IMR-90 (cell line): ENCODE measurements around the gene ATF7IP2. TPM values are rescaled to one million over a fixed set of nuclear protein-coding genes. Genes with fewer than 3 reads are reported as not detected.

ENCODE experiments used
- ATAC-seq: fragments of 200-7000 bp; cut with Tn5 transposase; 2 replicates; pipeline ENCODE4 v1.9.1; 2020; ENCODE audit warnings: low read depth, mild to moderate bottlenecking, moderate library complexity
- BruUV-seq: library from RNA; stranded (reverse); fragments of 400-500 nt; replicated peaks from 2 replicates; lab custom pipeline; 2021; lab: Mats Ljungman, UMichigan
- CTCF ChIA-PET: fragments of 300-600 bp; formaldehyde crosslinking; extraction: SDS; loops from one replicate; lab custom pipeline; 2021; ENCODE audit warnings: antibody characterized with exemption; lab: Yijun Ruan, JAX
- POLR2A ChIA-PET: fragments of 300-600 bp; sonication (Branson Sonifier 250); formaldehyde crosslinking; loops from one replicate; lab custom pipeline; 2022; ENCODE audit warnings: antibody characterized with exemption; ENCODE audit not compliant: unreplicated experiment; lab: Charles Lee
- DNase-seq: peaks from one replicate; pipeline ENCODE4 v3.0.0; 2013
- H2AFZ ChIP-seq: replicated peaks from 2 replicates; pipeline ENCODE3; 2013; ENCODE audit warnings: low read length, mild to moderate bottlenecking; ENCODE audit not compliant: poor library complexity
- H2AK5ac ChIP-seq: 2 replicates; pipeline ENCODE4 v1.6.1; 2013; ENCODE audit warnings: low read depth, low read length, inconsistent platforms
- H2AK9ac ChIP-seq: replicated peaks from 2 replicates; pipeline ENCODE3; 2013; ENCODE audit warnings: mild to moderate bottlenecking, low read depth, low read length, moderate library complexity; ENCODE audit not compliant: poor library complexity
- H2BK120ac ChIP-seq: 2 replicates; pipeline ENCODE4 v1.6.1; 2013; ENCODE audit warnings: low read depth, low read length, inconsistent platforms
- H2BK15ac ChIP-seq: 3 replicates; pipeline ENCODE4 v1.6.1; 2013; ENCODE audit warnings: low read depth, low read length, inconsistent platforms
- H2BK20ac ChIP-seq: 2 replicates; pipeline ENCODE4 v1.6.1; 2013; ENCODE audit warnings: low read depth, mild to moderate bottlenecking, inconsistent platforms, low read length, moderate library complexity
- H2BK5ac ChIP-seq: 2 replicates; pipeline ENCODE4 v1.6.1; 2013; ENCODE audit warnings: mild to moderate bottlenecking, low read depth, low read length, inconsistent platforms; ENCODE audit not compliant: poor library complexity, severe bottlenecking
- H3K14ac ChIP-seq: replicated peaks from 2 replicates; pipeline ENCODE4 v1.6.1; 2013; ENCODE audit warnings: low read depth, low read length, inconsistent platforms
- H3K18ac ChIP-seq: 2 replicates; pipeline ENCODE4 v1.6.1; 2013; ENCODE audit warnings: low read depth, low read length, control low read depth
- H3K23ac ChIP-seq: 2 replicates; pipeline ENCODE4 v1.6.1; 2013; ENCODE audit warnings: low read depth, low read length, inconsistent platforms
- H3K27ac ChIP-seq: 2 replicates; pipeline ENCODE4 v1.5.1; 2013; ENCODE audit warnings: mild to moderate bottlenecking, control low read depth, low read length; ENCODE audit not compliant: insufficient read depth
- H3K27me3 ChIP-seq: 2 replicates; pipeline ENCODE4 v1.6.1; 2013; ENCODE audit warnings: low read length; ENCODE audit not compliant: control insufficient read depth, insufficient read depth
- H3K36me3 ChIP-seq: 2 replicates; pipeline ENCODE4 v1.6.1; 2013; ENCODE audit warnings: low read length, mixed read lengths; ENCODE audit not compliant: control insufficient read depth, insufficient read depth
- H3K4ac ChIP-seq: 2 replicates; pipeline ENCODE4 v1.6.1; 2013; ENCODE audit warnings: low read depth, low read length, inconsistent platforms
- H3K4me1 ChIP-seq: 2 replicates; pipeline ENCODE4 v1.6.1; 2013; ENCODE audit warnings: low read length, mixed read lengths; ENCODE audit not compliant: control insufficient read depth, insufficient read depth
- H3K4me2 ChIP-seq: 2 replicates; pipeline ENCODE4 v1.6.1; 2013; ENCODE audit warnings: low read depth, mild to moderate bottlenecking, control low read depth, low read length, moderate library complexity
- H3K4me3 ChIP-seq: 2 replicates; pipeline ENCODE4 v1.5.1; 2013; ENCODE audit warnings: low read depth, mild to moderate bottlenecking, control low read depth, low read length, moderate library complexity; ENCODE audit not compliant: insufficient read depth
- H3K56ac ChIP-seq: 2 replicates; pipeline ENCODE4 v1.6.1; 2013; ENCODE audit warnings: low read length, inconsistent platforms; ENCODE audit not compliant: insufficient read depth; ENCODE audit errors: extremely low read depth
- H3K79me1 ChIP-seq, 2 experiments: 2 replicates each; pipeline ENCODE4 v1.6.1; 2013; ENCODE audit warnings: low read length in 2 of 2, inconsistent platforms in 1 of 2, low read depth in 1 of 2
- H3K9ac ChIP-seq: 2 replicates; pipeline ENCODE4 v1.6.1; 2013; ENCODE audit warnings: low read depth, low read length, control low read depth
- H3K9me1 ChIP-seq: 2 replicates; pipeline ENCODE4 v1.6.1; 2013; ENCODE audit warnings: low read length, inconsistent platforms; ENCODE audit not compliant: insufficient read depth
- H3K9me3 ChIP-seq: 2 replicates; pipeline ENCODE4 v1.6.1; 2013; ENCODE audit warnings: low read length; ENCODE audit not compliant: control insufficient read depth, insufficient read depth
- H4K20me1 ChIP-seq: 2 replicates; pipeline ENCODE4 v1.6.1; 2013; ENCODE audit warnings: low read length, inconsistent platforms; ENCODE audit not compliant: insufficient read depth
- H4K5ac ChIP-seq: 2 replicates; pipeline ENCODE4 v1.6.1; 2013; ENCODE audit warnings: mild to moderate bottlenecking, low read depth, low read length, control low read depth
- H4K8ac ChIP-seq, 2 experiments: 2 replicates each; pipeline ENCODE4 v1.6.1; 2013; ENCODE audit warnings: low read depth in 2 of 2, low read length in 2 of 2, control low read depth in 1 of 2, inconsistent platforms in 1 of 2
- H4K91ac ChIP-seq: 2 replicates; pipeline ENCODE4 v1.6.1; 2013; ENCODE audit warnings: low read depth, low read length, inconsistent platforms; ENCODE audit not compliant: insufficient read depth
- BHLHE40 ChIP-seq: fragments of 150-350 bp; IDR thresholded peaks from 2 replicates; pipeline ENCODE4 v1.6.1; 2016; ENCODE audit warnings: mild to moderate bottlenecking, low read depth, low read length
- CEBPB ChIP-seq: IDR thresholded peaks from 2 replicates; pipeline ENCODE4 v1.6.1; 2012; ENCODE audit warnings: low read depth, low read length, improper control_type of control experiment
- RAD21 ChIP-seq: IDR thresholded peaks from 2 replicates; pipeline ENCODE4 v1.6.1; 2012; ENCODE audit warnings: low read length, improper control_type of control experiment
- SMC3 ChIP-seq: fragments of 150-350 bp; IDR thresholded peaks from 2 replicates; pipeline ENCODE4 v1.6.1; 2016; ENCODE audit warnings: low read depth, mild to moderate bottlenecking, antibody characterized with exemption, low read length, moderate library complexity
- WGBS, 2 experiments: methylation state at CpG; one replicate each; pipeline versions ENCODE4 v1.1.5 to v1.1.7; 2013; ENCODE audit warnings: missing lambda C conversion rate in 2 of 2; ENCODE audit not compliant: insufficient read length in 1 of 2; ENCODE audit errors: extremely low coverage in 2 of 2; 5-methylcytosine and 5-hydroxymethylcytosine counted together
- dilution Hi-C: fragments of 300-500 bp; cut with HindIII; formaldehyde crosslinking; loops from one replicate; pipeline ENCODE4 v1.14.3; 2018; ENCODE audit warnings: low sequenced_read_pairs; ENCODE audit not compliant: unreplicated experiment
- in situ Hi-C: fragments of 300-500 bp; cut with MboI; formaldehyde crosslinking; loops from 3 replicates; pipeline ENCODE4 v1.14.3; 2019; ENCODE audit warnings: low sequenced_read_pairs, inconsistent platforms, mixed read lengths
- intact Hi-C: fragments of 100-400 bp; cut with micrococcal nuclease; formaldehyde crosslinking; loops from 2 replicates; pipeline ENCODE4 v1.10.0; 2022
- polyA plus RNA-seq, 3 experiments: library from polyadenylated mRNA; depleted of rRNA; stranded (reverse); fragments of >200 nt; gene quantifications; 2 replicates each; pipeline ENCODE4 v1.2.3, GENCODE V29; 2012; ENCODE audit warnings: low replicate concordance in 1 of 3
- total RNA-seq: library from RNA; depleted of rRNA; stranded (reverse); fragments of >200 nt; gene quantifications from 2 replicates; pipeline ENCODE4 v1.2.3, GENCODE V29; 2012
- TF ChIP-seq, protein P1 (sequence below): fragments of 150-350 bp; IDR thresholded peaks from 2 replicates; pipeline ENCODE4 v1.6.1; 2016; ENCODE audit warnings: low read depth, mild to moderate bottlenecking, low read length, moderate library complexity, borderline replicate concordance
- TF ChIP-seq, protein P2 (sequence below): conservative IDR thresholded peaks from 2 replicates; pipeline ENCODE4 v1.5.1; 2012; ENCODE audit warnings: mild to moderate bottlenecking, low read depth, low read length, improper control_type of control experiment

Gene ATF7IP2
- total and polyA plus RNA-seq, 2 of the 4 experiments (the other 2 are of a cell fraction) = 2.7 to 3.6 TPM

DNA sequence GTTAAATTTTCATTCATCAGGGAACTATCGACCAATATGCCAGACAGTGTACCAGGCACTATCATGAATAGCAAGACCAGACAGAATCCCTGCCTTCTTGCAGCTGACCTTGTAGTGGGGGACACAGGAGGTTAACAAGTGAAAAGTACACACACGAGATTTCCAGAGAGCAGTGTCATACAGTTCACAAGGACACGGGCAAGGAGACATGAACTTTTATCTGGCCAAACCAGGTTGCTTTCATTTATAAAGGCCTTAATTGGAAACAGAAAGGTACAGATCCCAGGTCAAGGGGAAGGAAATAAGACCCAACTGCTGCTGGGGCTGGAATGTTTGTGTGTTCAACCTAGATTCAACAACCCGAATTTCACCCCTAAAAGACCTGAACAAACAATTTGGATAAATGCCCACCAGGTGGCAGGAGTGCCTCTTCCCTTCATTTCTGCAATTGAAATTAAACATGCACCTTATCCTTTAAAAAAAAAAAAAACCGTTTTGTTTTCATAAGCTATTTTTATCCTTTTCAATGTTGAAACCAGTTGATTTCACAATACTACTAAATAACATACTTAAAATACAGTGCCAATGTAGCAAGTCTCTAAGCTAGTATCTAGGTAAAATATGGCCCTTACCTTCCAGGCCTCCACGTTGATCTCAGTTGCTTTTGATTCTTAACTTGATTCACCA, 128.7 kb downstream of the ATF7IP2 start:
- no peak for TF ChIP-seq BHLHE40
- peak; percentile 80 for TF ChIP-seq SMC3
- peak; percentile 69 for TF ChIP-seq RAD21
- TF ChIP-seq, protein P1, sequence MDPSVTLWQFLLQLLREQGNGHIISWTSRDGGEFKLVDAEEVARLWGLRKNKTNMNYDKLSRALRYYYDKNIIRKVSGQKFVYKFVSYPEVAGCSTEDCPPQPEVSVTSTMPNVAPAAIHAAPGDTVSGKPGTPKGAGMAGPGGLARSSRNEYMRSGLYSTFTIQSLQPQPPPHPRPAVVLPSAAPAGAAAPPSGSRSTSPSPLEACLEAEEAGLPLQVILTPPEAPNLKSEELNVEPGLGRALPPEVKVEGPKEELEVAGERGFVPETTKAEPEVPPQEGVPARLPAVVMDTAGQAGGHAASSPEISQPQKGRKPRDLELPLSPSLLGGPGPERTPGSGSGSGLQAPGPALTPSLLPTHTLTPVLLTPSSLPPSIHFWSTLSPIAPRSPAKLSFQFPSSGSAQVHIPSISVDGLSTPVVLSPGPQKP = no peak
- TF ChIP-seq, protein P2, sequence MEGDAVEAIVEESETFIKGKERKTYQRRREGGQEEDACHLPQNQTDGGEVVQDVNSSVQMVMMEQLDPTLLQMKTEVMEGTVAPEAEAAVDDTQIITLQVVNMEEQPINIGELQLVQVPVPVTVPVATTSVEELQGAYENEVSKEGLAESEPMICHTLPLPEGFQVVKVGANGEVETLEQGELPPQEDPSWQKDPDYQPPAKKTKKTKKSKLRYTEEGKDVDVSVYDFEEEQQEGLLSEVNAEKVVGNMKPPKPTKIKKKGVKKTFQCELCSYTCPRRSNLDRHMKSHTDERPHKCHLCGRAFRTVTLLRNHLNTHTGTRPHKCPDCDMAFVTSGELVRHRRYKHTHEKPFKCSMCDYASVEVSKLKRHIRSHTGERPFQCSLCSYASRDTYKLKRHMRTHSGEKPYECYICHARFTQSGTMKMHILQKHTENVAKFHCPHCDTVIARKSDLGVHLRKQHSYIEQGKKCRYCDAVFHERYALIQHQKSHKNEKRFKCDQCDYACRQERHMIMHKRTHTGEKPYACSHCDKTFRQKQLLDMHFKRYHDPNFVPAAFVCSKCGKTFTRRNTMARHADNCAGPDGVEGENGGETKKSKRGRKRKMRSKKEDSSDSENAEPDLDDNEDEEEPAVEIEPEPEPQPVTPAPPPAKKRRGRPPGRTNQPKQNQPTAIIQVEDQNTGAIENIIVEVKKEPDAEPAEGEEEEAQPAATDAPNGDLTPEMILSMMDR = peak; percentile 63
- TF ChIP-seq CEBPB = peak; percentile 95
- Histone ChIP-seq H2BK15ac (no peak overlapping the region), H2AK5ac (no peak overlapping the region), H2BK5ac (no peak overlapping the region), H3K14ac (no peak overlapping the region), H3K18ac (no peak overlapping the region), H3K4me1 (peaks cover 2% of the 10 kb centered on the region; the same call in 1 of the 2 replicates), H4K8ac (no peak overlapping the region), H2AK9ac (no peak overlapping the region), H3K4ac (no peak overlapping the region), H3K27ac (no peak overlapping the region), H3K9me1 (no peaks in the 10 kb centered on the region), H3K9me3 (no peaks in the 10 kb centered on the region), H3K4me2 (no peak overlapping the region; the same call in 1 of the 2 replicates), H3K9ac (no peak overlapping the region), H2AFZ (no peak overlapping the region), H3K23ac (no peak overlapping the region), H3K27me3 (no peaks in the 10 kb centered on the region), H3K79me1 (no peaks in the 10 kb centered on the region), H3K4me3 (no peak overlapping the region), H2BK20ac (no peak overlapping the region), H2BK120ac (no peak overlapping the region), H4K20me1 (no peaks in the 10 kb centered on the region), H4K91ac (no peak overlapping the region), H3K36me3 (no peaks in the 10 kb centered on the region), H4K5ac (no peak overlapping the region), H3K56ac (no peak overlapping the region)
- ChIA-PET CTCF (interaction anchor here (0.5 to 2.4 kb wide), 18 partner anchors 16 to 1816 kb away, joined by 3 to 22 read pairs (median 4); no protein-coding TSS in a partner anchor), POLR2A (no interaction called here)
- in situ Hi-C loops = loop anchor here (5.0 to 25.0 kb wide), 3 partner anchors 218 to 1502 kb away; no protein-coding TSS in a partner anchor
- intact Hi-C loops = loop anchor here (1.0 kb wide), 1 partner anchor 223 kb away; no protein-coding TSS in a partner anchor
- WGBS, 2 experiments = 40% methylated on average over 2 of the region's 6 CpGs; no CpG with 5 or more reads in 1 of the 2 experiments
- DNase-seq = peak; percentile 70
- no TSS peak for BruUV-seq
- ATAC-seq = peak; percentile 50
- dilution Hi-C loops = no loop called here
